ENCODE results near the gene RTN4R. TPM values are rescaled to one million over a fixed set of nuclear protein-coding genes. Genes with fewer than 3 reads are reported as not detected.

Gene RTN4R
- total and polyA plus RNA-seq, 9 of the 15 experiments (the other 6 are each of a cell fraction or from before 2014, with no cell fraction given): 0.04 to 2.8 (median 1.4) TPM; not detected in 3

DNA sequence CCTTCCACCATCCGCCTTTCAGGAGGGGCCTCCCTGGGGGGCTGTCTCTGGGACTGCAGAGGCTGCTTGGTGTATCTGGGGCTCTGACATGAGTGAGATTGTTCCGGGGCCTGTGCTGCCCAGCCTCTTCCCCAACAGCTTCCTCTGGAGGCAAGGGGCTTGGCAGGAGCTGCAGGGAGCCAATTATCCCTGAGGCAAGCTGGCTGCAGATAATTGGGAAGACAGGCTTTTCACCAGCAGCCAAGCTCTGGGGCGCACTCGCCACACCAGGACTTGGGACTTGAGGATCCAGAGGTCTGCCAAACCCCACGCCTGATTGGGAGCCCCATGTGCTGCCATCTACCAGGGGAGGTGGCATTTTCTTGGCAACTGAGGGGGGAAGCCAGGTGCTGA is 15.6 kb upstream of the RTN4R start (continued):
- TF ChIP-seq UBTF (IDR thresholded peaks at IDR 0.05; ENCODE audit: borderline replicate concordance in 1 of 2, low read depth in 2 of 2, low read length in 2 of 2): peak in 1 of 2 experiments; percentile 28; a peak in 1 of 4 replicates

- no peak overlapping the region for H3K27ac ChIP-seq (ENCODE audit: extremely low read depth, low read depth, low read length)
- H3K9ac ChIP-seq (ENCODE audit: insufficient read depth in 1 of 2, low read depth in 2 of 2, low read length in 2 of 2): no peak overlapping the region; a peak in 1 of 4 replicates
- no peak overlapping the region for H3K4me3 ChIP-seq
- H3K79me2 ChIP-seq (ENCODE audit: control insufficient read depth, insufficient read depth, low read length): no peaks in the 10 kb centered on the region
- WGBS (ENCODE audit: insufficient coverage, low coverage, missing lambda C conversion rate): under 1% methylated on average over 15 of the region's 15 CpGs
- BruUV-seq (replicated peaks): no TSS peak
- H4K20me1 ChIP-seq (replicated peaks; ENCODE audit: control insufficient read depth, insufficient read depth, low read length): peaks cover 28% of the 10 kb centered on the region
- peaks cover 22 to 69% of the 10 kb centered on the region in 2 experiments; a peak in 4 of 5 replicates for H3K27me3 ChIP-seq (ENCODE audit: control insufficient read depth in 2 of 2, insufficient read depth in 2 of 2, low read length in 2 of 2)
- ATAC-seq (no peak), FAIRE-seq (no peak), DNase-seq (ENCODE audit: extremely low read depth in 1 of 4, low spot score in 3 of 4) (peak in 1 of 4 experiments; percentile 26)
- peaks cover 2% of the 10 kb centered on the region for H3K9me1 ChIP-seq (ENCODE audit: control insufficient read depth, insufficient read depth, low read length)
- H3K4me2 ChIP-seq (ENCODE audit: insufficient read depth, low read length): no peak overlapping the region
- H3K9me3 ChIP-seq (replicated peaks; ENCODE audit: control insufficient read depth, insufficient read depth, low read depth, low read length): no peaks in the 10 kb centered on the region
- no peak overlapping the region for H2AFZ ChIP-seq (ENCODE audit: low read depth, low read length)
- ChIA-PET POLR2A (interaction anchor here (0.6 to 1.9 kb wide), 9 partner anchors 10 to 166 kb away, joined by 3 to 8 read pairs (median 4); partner anchors contain the start of gene TRMT2A), CTCF (ENCODE audit: low intra/inter-chr PET ratio) (interaction anchor here (4.8 kb wide), 1 partner anchor 126 kb away, joined by 126 read pairs; no protein-coding TSS in a partner anchor)
- peaks cover 0 to 29% of the 10 kb centered on the region in 2 experiments; a peak in 3 of 5 replicates for H3K4me1 ChIP-seq (replicated peaks in 1 of 2; ENCODE audit: control insufficient read depth in 2 of 2, insufficient read depth in 2 of 2, low read length in 2 of 2)
- in situ Hi-C loops (cut with MboI): no loop called here
- intact Hi-C loops (cut with micrococcal nuclease): no loop called here
- H3K36me3 ChIP-seq (ENCODE audit: control insufficient read depth, insufficient read depth, low read length): no peaks in the 10 kb centered on the region
- TF ChIP-seq, protein P1, sequence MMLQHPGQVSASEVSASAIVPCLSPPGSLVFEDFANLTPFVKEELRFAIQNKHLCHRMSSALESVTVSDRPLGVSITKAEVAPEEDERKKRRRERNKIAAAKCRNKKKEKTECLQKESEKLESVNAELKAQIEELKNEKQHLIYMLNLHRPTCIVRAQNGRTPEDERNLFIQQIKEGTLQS (IDR thresholded peaks at IDR 0.05): no peak
- TF ChIP-seq, protein P1 (CRISPR knock-in tag; conservative IDR thresholded peaks at IDR 0.05): 0 out of 2 replicates have a peak, but pooled peaks have one; percentile 33
- TF ChIP-seq SMAD4 (CRISPR knock-in tag; conservative IDR thresholded peaks at IDR 0.05) (no peak), HMGN3 (IDR thresholded peaks at IDR 0.05; ENCODE audit: borderline replicate concordance, extremely low read depth, insufficient read length, low read depth, low read length) (peak; percentile 17), CCAR2 (IDR thresholded peaks at IDR 0.05; ENCODE audit: low read depth, low read length) (no peak), YBX1 (IDR thresholded peaks at IDR 0.05) (no peak), RBM34 (IDR thresholded peaks at IDR 0.05; ENCODE audit: borderline replicate concordance, insufficient read depth, low read length) (no peak), EZH2 (IDR thresholded peaks at IDR 0.05; ENCODE audit: borderline replicate concordance, low read depth, low read length) (no peak), PHF20 (IDR thresholded peaks at IDR 0.05; ENCODE audit: partially characterized antibody) (no peak)
- TF ChIP-seq, protein P2, sequence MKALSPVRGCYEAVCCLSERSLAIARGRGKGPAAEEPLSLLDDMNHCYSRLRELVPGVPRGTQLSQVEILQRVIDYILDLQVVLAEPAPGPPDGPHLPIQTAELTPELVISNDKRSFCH (CRISPR knock-in tag; IDR thresholded peaks at IDR 0.05): no peak
- TF ChIP-seq, protein P2 (tag; IDR thresholded peaks at IDR 0.05): no peak
These were observed 15.0 kb upstream of the RTN4R start for GRCh38 chr22:20282901-20283673.

Measured in K562 (cell line).